Activated naive CD8-positive, alpha-beta T cell treated with anti-CD3 and anti-CD28 coated beads for 36 hours (primary cell): ENCODE data around the gene DSCAML1. TPM values are rescaled to one million over a fixed set of nuclear protein-coding genes. Genes with fewer than 3 reads are reported as not detected.

Source experiments
- DNase-seq: peaks from one replicate; pipeline ENCODE4 v3.0.0; 2021
- H3K27ac Mint-ChIP-seq: one replicate; pipeline ENCODE4 v1.8.0; 2022; ENCODE audit warnings: mild to moderate bottlenecking, moderate library complexity, mixed read lengths
- H3K27me3 Mint-ChIP-seq: one replicate; pipeline ENCODE4 v1.8.0; 2022; ENCODE audit warnings: mild to moderate bottlenecking, mixed read lengths
- H3K36me3 Mint-ChIP-seq: one replicate; pipeline ENCODE4 v1.8.0; 2021; ENCODE audit warnings: mild to moderate bottlenecking, mixed read lengths
- H3K4me1 Mint-ChIP-seq: one replicate; pipeline ENCODE4 v1.8.0; 2021; ENCODE audit warnings: mixed read lengths
- H3K4me3 Mint-ChIP-seq: one replicate; pipeline ENCODE4 v1.8.0; 2022; ENCODE audit warnings: mild to moderate bottlenecking, moderate library complexity, mixed read lengths
- H3K9me3 Mint-ChIP-seq: one replicate; pipeline ENCODE4 v1.8.0; 2022; ENCODE audit warnings: mixed read lengths
- total RNA-seq, 2 experiments: library from RNA; stranded (reverse); gene quantifications; one replicate each; pipeline ENCODE4 v1.2.3, GENCODE V29; 2021

Gene DSCAML1
- total RNA-seq, 2 experiments from 2014 or later: 0.87 to 0.94 TPM

DNA sequence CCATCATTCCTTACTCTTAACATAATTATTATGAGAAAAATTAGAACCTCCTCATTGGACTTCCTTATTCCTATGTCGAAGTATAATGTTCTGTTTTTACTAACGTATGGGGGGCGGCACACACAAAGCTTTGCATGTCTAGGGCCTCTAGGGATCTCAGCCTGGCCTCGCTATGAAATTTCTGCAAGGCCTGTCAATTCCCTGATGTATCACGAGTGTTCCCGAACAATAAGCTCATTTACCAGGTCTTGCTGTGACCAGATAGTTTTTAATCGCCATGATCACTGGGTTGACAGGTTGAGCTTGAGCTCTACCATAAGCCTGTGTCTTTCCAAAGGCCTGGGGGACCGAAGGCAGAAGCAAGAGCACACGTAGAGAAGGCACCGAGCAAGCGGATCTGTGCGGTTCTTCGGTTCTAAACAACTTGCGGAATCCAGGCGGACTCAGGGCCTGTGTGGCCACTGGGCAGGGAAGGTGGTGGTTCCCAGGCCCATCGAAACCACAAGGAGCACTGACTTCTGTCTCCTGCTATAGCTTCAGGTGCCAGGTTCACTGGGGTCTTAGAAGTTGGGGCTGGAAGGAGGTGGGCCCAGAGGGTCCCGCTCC is 37.9 kb upstream of the DSCAML1 start:
- Mint-ChIP-seq H3K27me3 (no peaks in the 10 kb centered on the region), H3K27ac (no peak overlapping the region), H3K9me3 (no peaks in the 10 kb centered on the region), H3K4me1 (peaks cover 23% of the 10 kb centered on the region), H3K36me3 (no peaks in the 10 kb centered on the region), H3K4me3 (no peak overlapping the region)
- DNase-seq: no peak

DNA sequence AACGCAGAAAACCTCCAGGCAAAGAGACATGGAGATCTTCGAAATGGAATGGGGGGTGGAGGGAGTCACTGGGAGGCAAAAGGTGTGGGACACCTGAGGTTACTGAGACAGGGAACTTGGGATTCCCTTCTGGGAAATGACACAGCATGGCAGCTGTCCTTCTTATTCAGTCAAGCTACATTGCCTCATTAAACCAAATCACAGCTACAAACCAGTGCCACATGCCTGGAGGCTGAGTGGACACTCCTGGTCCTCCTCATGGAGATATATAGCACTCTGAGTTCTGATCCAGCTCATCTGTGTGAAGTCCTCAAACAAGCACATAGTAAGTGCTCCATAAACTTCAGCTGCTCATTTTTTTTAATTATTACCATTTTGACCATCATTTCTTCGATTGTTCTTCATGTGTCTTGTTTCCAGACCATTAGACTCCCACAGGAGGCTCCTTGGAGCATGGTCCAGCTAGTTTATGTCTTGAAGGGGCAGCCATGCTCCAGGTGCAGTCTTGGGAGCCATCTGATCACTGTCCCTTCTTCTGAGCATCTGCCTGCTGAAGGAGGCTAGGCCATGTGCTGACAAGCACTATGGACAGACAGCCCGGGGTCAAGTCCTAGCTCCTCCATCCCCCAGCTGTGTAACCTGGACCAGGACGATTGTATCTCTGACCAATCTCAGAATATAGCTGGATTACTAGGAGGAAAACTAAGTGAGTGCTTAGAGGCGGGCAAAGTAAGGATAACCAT is 37.2 kb upstream of the DSCAML1 start:
- Mint-ChIP-seq H3K9me3 (no peaks in the 10 kb centered on the region), H3K36me3 (no peaks in the 10 kb centered on the region), H3K4me1 (peaks cover 26% of the 10 kb centered on the region), H3K27ac (no peak overlapping the region), H3K4me3 (no peak overlapping the region), H3K27me3 (no peaks in the 10 kb centered on the region)
- no peak for DNase-seq

DNA sequence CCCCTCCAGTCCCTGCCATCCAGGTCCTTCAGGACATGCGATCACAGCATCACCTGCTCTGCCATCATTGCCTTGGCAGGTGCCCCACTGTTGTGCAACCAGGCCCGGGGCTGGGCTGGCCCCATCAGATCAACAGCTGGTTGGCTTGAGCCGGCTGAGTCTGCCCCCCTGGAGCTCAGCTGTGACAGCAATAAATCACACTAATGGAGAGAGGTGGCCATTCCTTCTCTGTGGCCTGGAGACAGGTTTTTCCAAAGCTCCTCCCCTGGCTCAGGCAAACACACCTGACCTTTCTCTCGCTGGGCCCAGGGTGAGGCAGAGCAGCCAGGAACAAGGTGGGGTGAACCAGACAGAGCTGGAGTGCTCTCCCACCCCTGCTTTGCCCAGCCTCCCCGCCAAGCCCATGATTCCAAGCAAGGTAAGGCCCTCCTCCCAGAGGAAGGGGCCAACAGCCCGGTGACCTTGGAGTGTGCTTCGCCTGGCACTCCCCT is 36.4 kb upstream of the DSCAML1 start:
- Mint-ChIP-seq H3K4me3 (no peak overlapping the region), H3K27me3 (no peaks in the 10 kb centered on the region), H3K27ac (no peak overlapping the region), H3K9me3 (no peaks in the 10 kb centered on the region), H3K4me1 (peaks cover 27% of the 10 kb centered on the region), H3K36me3 (no peaks in the 10 kb centered on the region)
- DNase-seq: no peak

DNA sequence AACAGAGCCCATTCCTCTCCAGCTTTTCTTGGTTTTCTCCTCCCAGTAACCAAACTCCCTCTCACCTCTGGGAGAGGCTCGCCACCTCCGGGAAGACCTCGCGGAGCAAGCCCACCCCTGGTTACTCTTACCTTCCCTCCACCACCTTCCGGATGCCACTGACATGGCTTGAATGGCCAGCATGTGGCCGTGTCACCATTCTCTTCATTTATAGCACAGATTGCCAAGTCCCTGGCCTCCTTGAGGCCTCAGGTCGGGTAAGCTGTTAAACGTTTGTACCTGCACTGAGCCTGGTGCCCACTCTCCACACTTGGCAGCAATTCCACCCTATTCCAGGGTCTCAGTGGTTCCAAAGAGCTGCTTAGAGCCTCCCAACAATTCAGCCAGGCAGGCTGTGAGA is 35.5 kb upstream of the DSCAML1 start:
- H3K36me3 Mint-ChIP-seq: no peaks in the 10 kb centered on the region
- H3K9me3 Mint-ChIP-seq: no peaks in the 10 kb centered on the region
- no peak for DNase-seq
- H3K27me3 Mint-ChIP-seq: no peaks in the 10 kb centered on the region
- peaks cover 33% of the 10 kb centered on the region for H3K4me1 Mint-ChIP-seq
- no peak overlapping the region for H3K27ac Mint-ChIP-seq
- H3K4me3 Mint-ChIP-seq: no peak overlapping the region

DNA sequence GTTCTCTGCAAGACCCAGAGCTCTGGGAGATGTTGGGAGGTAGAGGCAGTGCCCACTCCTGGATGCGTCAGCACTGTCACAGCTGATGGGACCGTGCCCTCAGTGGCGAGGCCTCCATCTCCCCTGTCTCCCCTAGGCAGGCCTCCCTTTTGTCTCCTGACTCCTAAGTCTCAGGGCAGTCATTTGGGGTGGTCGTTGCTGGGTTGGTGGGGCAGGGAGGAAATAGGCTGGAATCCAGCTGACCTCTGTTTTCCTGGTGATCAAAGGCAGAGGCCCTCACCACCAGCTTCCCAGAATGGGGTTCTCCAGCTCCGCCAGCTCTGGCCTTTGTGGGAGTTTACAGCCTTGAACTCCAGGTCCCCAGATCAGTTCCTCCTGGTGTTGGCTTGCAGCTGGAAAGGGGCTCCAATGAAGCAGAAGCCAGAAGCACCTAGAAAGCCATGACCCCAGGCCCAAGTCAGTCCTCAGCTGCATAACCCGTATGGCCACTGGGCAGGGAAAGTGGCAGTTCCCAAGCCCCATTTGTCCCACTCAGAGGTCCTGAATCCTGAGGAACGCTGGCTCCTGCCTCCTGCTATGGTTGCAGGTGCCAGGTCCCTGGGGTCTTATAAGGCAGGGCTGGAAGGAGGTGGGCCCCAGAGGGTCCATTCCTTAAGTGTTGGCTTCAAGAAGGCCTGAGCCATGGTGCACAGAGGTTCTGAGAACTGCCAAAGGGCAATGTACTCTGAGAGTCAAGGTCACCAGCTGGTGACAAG is 34.8 kb upstream of the DSCAML1 start:
- no peaks in the 10 kb centered on the region for H3K36me3 Mint-ChIP-seq
- no peaks in the 10 kb centered on the region for H3K27me3 Mint-ChIP-seq
- no peaks in the 10 kb centered on the region for H3K9me3 Mint-ChIP-seq
- no peak overlapping the region for H3K27ac Mint-ChIP-seq
- no peak for DNase-seq
- H3K4me1 Mint-ChIP-seq: peaks cover 34% of the 10 kb centered on the region
- no peak overlapping the region for H3K4me3 Mint-ChIP-seq

DNA sequence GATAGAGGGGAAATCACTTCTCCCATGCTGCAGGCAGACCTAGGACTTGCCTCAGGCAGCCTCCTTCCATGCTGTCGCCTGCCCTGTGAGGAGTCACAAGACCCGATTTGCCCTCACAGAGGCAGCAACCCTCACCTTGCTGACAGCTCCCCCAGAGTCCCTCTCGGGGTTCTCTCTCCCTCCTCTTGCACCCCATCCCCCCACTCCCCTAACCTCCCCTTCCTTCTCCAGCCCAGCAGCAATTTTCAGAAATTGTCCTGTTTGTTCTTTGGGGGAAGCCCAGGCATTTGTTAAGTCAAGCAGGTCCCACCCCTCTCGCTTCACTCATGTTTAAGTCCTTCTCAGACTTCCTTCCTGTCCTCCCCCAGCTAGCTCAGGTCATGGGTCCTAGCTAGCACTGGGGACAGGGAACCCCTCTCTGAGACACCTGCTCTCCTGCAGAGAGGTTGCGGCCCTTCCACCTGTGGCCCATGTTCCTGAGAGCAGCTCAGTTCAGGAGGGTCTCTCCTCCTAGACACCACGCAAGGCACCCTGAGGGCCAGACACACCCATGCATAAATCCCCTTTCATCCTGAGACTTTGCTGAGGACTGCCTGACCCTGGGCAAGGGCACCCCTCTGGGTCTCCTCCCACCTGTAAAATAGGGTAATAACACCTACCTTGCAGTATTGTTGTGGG is 33.8 kb upstream of the DSCAML1 start:
- H3K4me1 Mint-ChIP-seq: peaks cover 36% of the 10 kb centered on the region
- DNase-seq: no peak
- no peaks in the 10 kb centered on the region for H3K9me3 Mint-ChIP-seq
- no peaks in the 10 kb centered on the region for H3K27me3 Mint-ChIP-seq
- H3K36me3 Mint-ChIP-seq: no peaks in the 10 kb centered on the region
- H3K4me3 Mint-ChIP-seq: no peak overlapping the region
- peak overlapping the region; percentile 74 for H3K27ac Mint-ChIP-seq

DNA sequence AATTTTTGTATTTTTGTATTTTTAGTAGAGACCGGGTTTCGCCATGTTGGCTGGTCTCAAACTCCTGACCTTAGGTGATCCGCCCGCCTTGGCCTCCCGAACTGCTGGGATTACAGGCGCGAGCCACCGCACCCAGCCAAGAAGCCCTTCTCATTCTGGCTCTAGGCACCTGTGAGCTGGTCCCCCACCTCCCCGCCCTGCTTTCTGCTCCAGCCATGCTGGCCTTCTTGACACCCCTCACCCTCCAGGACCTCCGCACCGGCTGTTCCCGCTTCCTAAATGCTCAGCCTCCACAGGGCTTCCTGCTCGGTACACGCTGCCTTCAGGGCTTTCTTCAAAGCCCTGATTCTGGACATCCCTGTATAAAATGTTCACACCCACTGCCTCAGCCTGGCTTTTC is 33.1 kb upstream of the DSCAML1 start:
- Mint-ChIP-seq H3K9me3 (no peaks in the 10 kb centered on the region), H3K27me3 (no peaks in the 10 kb centered on the region), H3K27ac (peak overlapping the region; percentile 74), H3K36me3 (no peaks in the 10 kb centered on the region), H3K4me3 (peak overlapping the region; percentile 24), H3K4me1 (peaks cover 38% of the 10 kb centered on the region)
- DNase-seq: no peak

DNA sequence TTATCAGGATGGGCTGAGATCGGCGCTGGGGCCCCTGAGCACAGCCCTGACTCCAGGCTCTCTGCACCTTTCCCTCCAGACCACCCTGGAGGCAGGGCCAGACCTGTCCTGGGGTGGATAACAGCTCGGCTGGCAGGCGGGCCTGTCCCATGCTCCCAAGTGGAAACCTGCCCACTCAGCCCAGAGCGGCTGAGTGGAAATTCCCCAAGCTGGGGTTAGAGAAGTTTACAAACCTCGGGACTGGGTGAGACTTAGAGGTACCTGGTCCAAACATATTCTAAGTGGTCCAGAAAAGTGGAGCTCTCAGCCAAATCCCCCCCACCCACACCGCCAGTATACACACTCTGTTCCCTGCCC is 32.3 kb upstream of the DSCAML1 start:
- H3K27me3 Mint-ChIP-seq: no peaks in the 10 kb centered on the region
- peak overlapping the region; percentile 16 for H3K4me3 Mint-ChIP-seq
- H3K9me3 Mint-ChIP-seq: no peaks in the 10 kb centered on the region
- peak overlapping the region; percentile 84 for H3K27ac Mint-ChIP-seq
- DNase-seq: peak; percentile 25
- H3K36me3 Mint-ChIP-seq: no peaks in the 10 kb centered on the region
- peaks cover 45% of the 10 kb centered on the region for H3K4me1 Mint-ChIP-seq

DNA sequence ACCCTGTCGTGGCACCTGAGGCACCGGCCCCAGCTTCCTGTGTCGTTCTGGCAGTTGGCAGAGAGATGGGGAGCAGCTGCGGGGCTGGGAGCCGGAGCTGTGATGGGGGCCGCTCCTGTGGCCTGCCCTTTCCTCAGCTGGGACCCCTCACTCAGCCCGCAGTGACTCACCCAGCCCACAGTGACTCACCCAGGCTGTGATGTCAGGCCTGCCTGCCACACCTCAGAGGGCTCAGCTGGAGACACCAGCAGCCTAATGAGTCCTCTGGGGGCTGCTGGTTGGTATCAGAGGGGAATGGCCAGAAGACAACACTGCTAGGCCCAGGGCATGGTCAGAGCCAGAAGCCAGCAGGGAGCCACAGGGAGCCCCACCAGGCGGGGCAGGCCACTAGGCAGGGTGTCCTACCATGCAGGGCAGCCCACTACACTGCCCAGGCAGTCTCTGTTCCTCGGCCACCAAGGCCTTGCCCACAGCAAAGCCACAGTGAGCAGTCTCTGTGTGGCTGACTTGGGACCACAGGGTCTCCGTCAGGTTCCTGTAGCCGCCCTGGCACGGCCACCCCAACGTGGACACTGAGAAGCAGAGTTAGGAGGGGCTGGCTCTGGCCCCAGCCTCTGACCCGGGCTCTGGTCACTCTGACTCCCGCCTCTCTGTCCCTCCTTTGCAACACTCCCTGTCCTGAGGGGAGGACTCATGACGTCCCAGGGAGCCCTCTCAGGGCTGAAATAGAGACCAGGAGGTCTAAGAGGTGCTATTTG is 31.8 kb upstream of the DSCAML1 start:
- Mint-ChIP-seq H3K27me3 (no peaks in the 10 kb centered on the region), H3K27ac (peak overlapping the region; percentile 84), H3K4me3 (peak overlapping the region; percentile 27), H3K36me3 (no peaks in the 10 kb centered on the region), H3K4me1 (peaks cover 51% of the 10 kb centered on the region), H3K9me3 (no peaks in the 10 kb centered on the region)
- peak; percentile 93 for DNase-seq

DNA sequence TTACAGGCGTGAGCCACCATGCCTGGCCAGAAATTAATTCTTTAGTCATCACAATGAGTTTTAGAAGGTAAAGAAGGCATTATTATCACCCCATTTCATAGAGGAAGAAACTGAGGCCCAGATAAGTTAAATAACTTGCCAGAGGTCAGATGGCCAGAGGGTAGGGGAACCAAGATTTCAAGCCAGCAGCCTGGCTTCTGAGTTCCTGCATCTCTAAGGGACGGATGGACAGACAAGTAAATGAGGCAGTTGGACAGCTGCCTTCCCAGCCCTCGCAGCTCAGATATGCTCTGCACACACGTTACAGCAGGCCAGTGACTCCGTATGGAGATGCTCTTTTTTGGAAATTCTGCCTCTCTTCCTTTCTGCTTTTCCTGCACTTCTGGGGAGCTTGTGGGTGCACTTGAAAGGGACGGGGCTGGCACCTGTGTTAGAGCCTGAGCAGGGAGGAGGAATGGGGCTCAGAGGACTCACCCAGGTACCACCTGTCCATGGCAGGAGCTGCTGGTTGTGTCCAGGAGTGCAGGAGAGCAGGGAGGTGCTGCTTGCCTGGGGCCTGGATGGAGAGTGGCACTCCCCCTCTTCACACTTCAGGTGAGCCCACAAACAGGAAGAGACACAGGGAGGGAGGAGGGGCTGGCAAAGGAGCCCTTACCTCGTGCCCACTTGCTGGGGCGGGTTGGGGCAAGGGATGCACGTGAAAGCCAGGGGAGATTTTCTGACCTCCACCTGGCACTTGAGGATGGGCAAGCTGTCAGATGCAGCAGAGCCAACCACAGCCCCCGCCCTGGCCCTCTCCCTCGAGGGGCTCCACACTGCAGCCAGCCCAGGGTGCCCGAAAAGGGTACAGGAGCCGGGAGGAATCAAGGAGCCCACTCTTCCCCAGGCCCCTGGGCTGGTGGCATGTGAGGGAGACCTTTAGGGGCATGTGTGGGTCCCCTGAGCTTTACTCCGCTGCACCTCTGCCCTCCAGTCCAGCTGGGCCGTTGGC is 30.8 kb upstream of the DSCAML1 start:
- H3K36me3 Mint-ChIP-seq: no peaks in the 10 kb centered on the region
- peaks cover 60% of the 10 kb centered on the region for H3K4me1 Mint-ChIP-seq
- H3K27me3 Mint-ChIP-seq: no peaks in the 10 kb centered on the region
- no peaks in the 10 kb centered on the region for H3K9me3 Mint-ChIP-seq
- DNase-seq: no peak
- H3K4me3 Mint-ChIP-seq: peak overlapping the region; percentile 47
- H3K27ac Mint-ChIP-seq: peak overlapping the region; percentile 84

DNA sequence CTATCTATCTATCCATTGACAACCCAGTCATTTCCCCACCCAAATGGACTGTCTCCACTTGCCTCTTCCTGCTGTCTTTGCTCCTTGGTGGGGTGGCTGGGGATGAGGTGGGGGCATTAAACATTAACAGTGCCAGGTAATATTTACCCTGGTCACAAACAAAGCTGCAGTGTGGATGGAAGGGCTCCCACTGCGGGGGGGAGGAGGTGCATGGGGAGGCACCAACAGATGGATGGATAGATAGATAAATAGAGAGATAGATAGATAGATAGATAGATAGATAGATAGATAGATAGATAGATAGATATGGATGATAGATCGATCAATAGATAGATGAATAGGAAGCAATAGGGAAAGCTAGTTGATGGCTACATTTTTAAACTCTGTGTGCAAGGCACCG is 29.8 kb upstream of the DSCAML1 start:
- no peaks in the 10 kb centered on the region for H3K9me3 Mint-ChIP-seq
- no peak overlapping the region for H3K4me3 Mint-ChIP-seq
- H3K36me3 Mint-ChIP-seq: no peaks in the 10 kb centered on the region
- no peak overlapping the region for H3K27ac Mint-ChIP-seq
- no peaks in the 10 kb centered on the region for H3K27me3 Mint-ChIP-seq
- no peak for DNase-seq
- peaks cover 64% of the 10 kb centered on the region for H3K4me1 Mint-ChIP-seq

DNA sequence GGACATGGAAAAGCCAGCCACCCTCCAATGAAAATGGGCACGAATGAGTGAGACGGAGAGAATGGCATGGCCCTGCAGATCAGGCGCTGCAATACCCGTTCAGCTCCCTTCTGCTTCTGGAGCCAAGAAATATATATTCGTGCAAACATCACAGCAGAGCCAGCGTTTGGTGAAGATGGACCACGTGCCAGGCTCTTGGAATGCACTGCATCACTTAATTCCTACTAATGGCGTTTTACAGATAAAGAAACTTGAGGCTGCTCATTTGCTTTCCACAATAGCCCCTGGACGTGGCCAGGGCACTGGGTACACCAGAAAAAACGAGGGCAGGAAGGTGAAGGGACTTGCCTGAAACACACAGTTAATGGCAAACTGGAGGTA is 29.2 kb upstream of the DSCAML1 start:
- no peaks in the 10 kb centered on the region for H3K27me3 Mint-ChIP-seq
- no peaks in the 10 kb centered on the region for H3K9me3 Mint-ChIP-seq
- H3K27ac Mint-ChIP-seq: no peak overlapping the region
- no peak overlapping the region for H3K4me3 Mint-ChIP-seq
- peaks cover 66% of the 10 kb centered on the region for H3K4me1 Mint-ChIP-seq
- no peak for DNase-seq
- no peaks in the 10 kb centered on the region for H3K36me3 Mint-ChIP-seq

DNA sequence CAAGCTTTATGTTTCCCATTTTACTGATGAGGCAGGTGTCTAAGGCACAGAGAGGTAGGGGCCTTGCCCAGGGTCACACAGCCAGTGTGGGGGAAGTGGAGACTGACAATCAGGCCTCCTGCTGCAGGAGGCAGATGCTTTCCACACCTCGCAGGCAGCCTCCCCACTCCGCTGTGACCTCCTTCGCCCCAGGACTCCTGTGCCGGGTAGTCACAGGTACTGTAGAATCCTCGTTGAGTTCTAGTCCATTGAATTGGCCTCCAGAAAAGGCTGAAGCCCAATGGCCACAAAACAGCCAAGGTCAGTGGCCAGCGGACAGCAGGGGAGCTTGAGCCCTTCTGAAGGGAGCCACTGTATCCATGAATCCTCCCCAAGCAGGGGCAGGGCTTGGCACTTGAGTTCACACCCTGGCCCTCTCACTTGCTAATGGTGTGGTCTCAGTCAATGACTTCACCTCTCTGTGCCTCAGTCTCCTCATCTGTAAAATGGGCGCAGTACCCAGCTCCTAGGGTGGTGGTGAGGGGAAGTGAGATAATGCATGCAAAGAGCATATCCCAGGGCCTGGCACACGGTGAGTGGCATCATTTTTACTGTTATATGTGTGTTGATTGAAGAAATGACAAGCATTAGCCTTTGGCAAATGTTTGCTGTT is 28.6 kb upstream of the DSCAML1 start:
- no peaks in the 10 kb centered on the region for H3K36me3 Mint-ChIP-seq
- no peaks in the 10 kb centered on the region for H3K9me3 Mint-ChIP-seq
- H3K4me1 Mint-ChIP-seq: peaks cover 61% of the 10 kb centered on the region
- H3K27me3 Mint-ChIP-seq: no peaks in the 10 kb centered on the region
- peak overlapping the region; percentile 3 for H3K27ac Mint-ChIP-seq
- DNase-seq: no peak
- no peak overlapping the region for H3K4me3 Mint-ChIP-seq
